Caco-2 (cell line): ENCODE results near the gene PTS. TPM values are rescaled to one million over a fixed set of nuclear protein-coding genes. Genes with fewer than 3 reads are reported as not detected.

Source experiments
- BruUV-seq: library from RNA; stranded (reverse); fragments of 400-500 nt; replicated peaks from 2 replicates; lab custom pipeline; 2021; lab: Mats Ljungman, UMichigan
- CTCF ChIA-PET: fragments of 300-600 bp; sonication (Branson Sonifier 250); formaldehyde crosslinking; loops from one replicate; lab custom pipeline; 2022; ENCODE audit warnings: antibody characterized with exemption; lab: Charles Lee
- POLR2A ChIA-PET: fragments of 300-600 bp; sonication (Branson Sonifier 250); formaldehyde crosslinking; loops from one replicate; lab custom pipeline; 2022; ENCODE audit warnings: antibody characterized with exemption; lab: Charles Lee
- DNase-seq, 2 experiments: peaks; one replicate each; pipeline versions ENCODE4 v3.0.0 to v3.0.0-alpha.2; 2020 to 2022
- H3K27me3 ChIP-seq: replicated peaks from 2 replicates; pipeline ENCODE4 v1.6.0; 2011; ENCODE audit warnings: low read length; ENCODE audit not compliant: control insufficient read depth, insufficient read depth
- H3K36me3 ChIP-seq: 2 replicates; pipeline ENCODE4 v1.5.1; 2011; ENCODE audit warnings: low read length; ENCODE audit not compliant: control insufficient read depth, insufficient read depth
- H3K4me1 ChIP-seq: fragments of 250-450 bp; sonication (Bioruptor Pico); 2 replicates; pipeline ENCODE4 v1.5.1; 2020; ENCODE audit warnings: mild to moderate bottlenecking
- H3K4me3 ChIP-seq: 2 replicates; pipeline ENCODE4 v1.5.1; 2011; ENCODE audit warnings: low read depth, mild to moderate bottlenecking, control low read depth, low read length
- H3K9me3 ChIP-seq: fragments of 250-450 bp; sonication (Bioruptor Pico); 2 replicates; pipeline ENCODE4 v1.5.1; 2020; ENCODE audit warnings: mild to moderate bottlenecking, moderate library complexity
- H3K27ac Mint-ChIP-seq: one replicate; pipeline ENCODE4 v1.8.0; 2022; ENCODE audit warnings: mixed read lengths; ENCODE audit not compliant: unreplicated experiment
- H3K27me3 Mint-ChIP-seq: one replicate; pipeline ENCODE4 v1.8.0; 2022; ENCODE audit warnings: mixed read lengths; ENCODE audit not compliant: insufficient read depth, unreplicated experiment
- H3K36me3 Mint-ChIP-seq: one replicate; pipeline ENCODE4 v1.8.0; 2022; ENCODE audit warnings: mild to moderate bottlenecking, mixed read lengths; ENCODE audit not compliant: insufficient read depth, unreplicated experiment
- H3K4me1 Mint-ChIP-seq: one replicate; pipeline ENCODE4 v1.8.0; 2022; ENCODE audit warnings: low read depth, mixed read lengths; ENCODE audit not compliant: unreplicated experiment
- H3K4me3 Mint-ChIP-seq: one replicate; pipeline ENCODE4 v1.8.0; 2022; ENCODE audit warnings: mild to moderate bottlenecking, moderate library complexity, mixed read lengths; ENCODE audit not compliant: unreplicated experiment
- H3K9me3 Mint-ChIP-seq: one replicate; pipeline ENCODE4 v1.8.0; 2022; ENCODE audit warnings: mixed read lengths; ENCODE audit not compliant: unreplicated experiment
- intact Hi-C: fragments of 100-400 bp; cut with micrococcal nuclease; formaldehyde crosslinking; loops from one replicate; pipeline ENCODE4 v1.10.0; 2022; ENCODE audit not compliant: unreplicated experiment
- total RNA-seq: library from RNA; stranded (reverse); gene quantifications from 2 replicates; pipeline ENCODE4 v1.2.3, GENCODE V29; 2022
- TF ChIP-seq, protein P1 (sequence below), 2 experiments: fragments of 200-600 bp in 1 of 2; IDR thresholded peaks; 1 replicate in 1 of 2; 2 replicates in 1 of 2; pipeline versions ENCODE4 v1.5.1 to v1.8.0; 2011 to 2022; ENCODE audit warnings: antibody characterized with exemption in 1 of 2, control low read depth in 1 of 2, inconsistent platforms in 1 of 2, low read depth in 1 of 2, low read length in 1 of 2, mild to moderate bottlenecking in 1 of 2, moderate library complexity in 1 of 2; ENCODE audit not compliant: insufficient read depth in 1 of 2, severe bottlenecking in 1 of 2, unreplicated experiment in 1 of 2

PTS gene
- total RNA-seq, 1 experiment from 2014 or later: 78.0 TPM

DNA sequence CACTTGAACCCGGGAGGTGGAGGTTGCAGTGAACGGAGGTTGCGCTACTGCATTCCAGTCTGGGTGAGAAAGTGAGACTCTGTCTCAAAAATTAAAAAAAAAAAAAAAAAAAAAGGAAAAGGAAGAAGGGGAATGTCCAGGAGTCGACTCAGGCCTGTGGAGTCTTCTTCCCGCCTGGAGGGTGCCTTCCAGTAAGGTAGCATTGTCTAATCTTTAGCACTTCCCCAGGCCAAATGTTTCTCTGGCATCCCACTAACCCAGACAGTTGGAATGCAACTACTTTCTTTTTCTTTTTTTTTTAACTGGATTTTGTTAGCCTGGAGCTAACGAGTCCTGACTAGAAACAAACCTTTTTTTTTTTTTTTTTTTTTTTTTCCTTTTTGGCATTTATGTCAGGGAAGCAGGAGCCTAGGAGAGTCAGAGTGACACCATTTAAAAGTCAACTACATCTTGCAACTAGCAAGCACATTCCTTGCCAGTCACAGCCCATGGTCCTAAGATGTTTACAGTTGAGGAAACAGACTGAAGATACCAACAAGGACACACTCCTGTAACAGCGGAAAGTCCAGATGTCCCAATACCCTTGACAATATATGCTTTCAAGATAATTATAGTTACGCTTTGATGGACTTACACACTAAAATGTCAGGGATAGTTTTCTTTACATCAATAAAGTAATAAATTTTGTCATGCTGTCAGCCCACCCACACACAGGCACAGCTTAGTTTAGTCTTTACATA is 23.8 kb downstream of the PTS start:
- ChIA-PET CTCF (interaction anchor here (1.0 kb wide), 1 partner anchor 30 kb away, joined by 3 read pairs; no protein-coding TSS in a partner anchor), POLR2A (interaction anchor here (0.6 kb wide), 2 partner anchors 19 to 163 kb away, joined by 4 to 6 read pairs; no protein-coding TSS in a partner anchor)
- Mint-ChIP-seq H3K27me3 (no peaks in the 10 kb centered on the region), H3K36me3 (peaks cover 5% of the 10 kb centered on the region), H3K4me1 (no peaks in the 10 kb centered on the region), H3K9me3 (no peaks in the 10 kb centered on the region), H3K27ac (no peak overlapping the region), H3K4me3 (no peak overlapping the region)
- intact Hi-C loops: loop anchor here (1.0 kb wide), 1 partner anchor 20 kb away; no protein-coding TSS in a partner anchor
- Histone ChIP-seq H3K36me3 (no peaks in the 10 kb centered on the region), H3K4me3 (no peak overlapping the region), H3K27me3 (no peaks in the 10 kb centered on the region), H3K4me1 (peaks cover 21% of the 10 kb centered on the region), H3K9me3 (0 out of 2 replicates have a peak, but pooled peaks cover 1% of the 10 kb centered on the region)
- TF ChIP-seq, protein P1, sequence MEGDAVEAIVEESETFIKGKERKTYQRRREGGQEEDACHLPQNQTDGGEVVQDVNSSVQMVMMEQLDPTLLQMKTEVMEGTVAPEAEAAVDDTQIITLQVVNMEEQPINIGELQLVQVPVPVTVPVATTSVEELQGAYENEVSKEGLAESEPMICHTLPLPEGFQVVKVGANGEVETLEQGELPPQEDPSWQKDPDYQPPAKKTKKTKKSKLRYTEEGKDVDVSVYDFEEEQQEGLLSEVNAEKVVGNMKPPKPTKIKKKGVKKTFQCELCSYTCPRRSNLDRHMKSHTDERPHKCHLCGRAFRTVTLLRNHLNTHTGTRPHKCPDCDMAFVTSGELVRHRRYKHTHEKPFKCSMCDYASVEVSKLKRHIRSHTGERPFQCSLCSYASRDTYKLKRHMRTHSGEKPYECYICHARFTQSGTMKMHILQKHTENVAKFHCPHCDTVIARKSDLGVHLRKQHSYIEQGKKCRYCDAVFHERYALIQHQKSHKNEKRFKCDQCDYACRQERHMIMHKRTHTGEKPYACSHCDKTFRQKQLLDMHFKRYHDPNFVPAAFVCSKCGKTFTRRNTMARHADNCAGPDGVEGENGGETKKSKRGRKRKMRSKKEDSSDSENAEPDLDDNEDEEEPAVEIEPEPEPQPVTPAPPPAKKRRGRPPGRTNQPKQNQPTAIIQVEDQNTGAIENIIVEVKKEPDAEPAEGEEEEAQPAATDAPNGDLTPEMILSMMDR (IDR thresholded peaks at IDR 0.05; ENCODE audit: insufficient read depth in 1 of 2, low read depth in 1 of 2, low read length in 1 of 2, severe bottlenecking in 1 of 2, unreplicated experiment in 1 of 2): no peak
- BruUV-seq: no TSS peak
- DNase-seq: peak; percentile 61 to 76

GRCh38 chr11:112253605-112254242 is 27.5 kb downstream of the PTS start:
- Histone ChIP-seq H3K9me3 (no peaks in the 10 kb centered on the region), H3K27me3 (no peaks in the 10 kb centered on the region), H3K4me1 (peaks cover 25% of the 10 kb centered on the region), H3K4me3 (no peak overlapping the region), H3K36me3 (no peaks in the 10 kb centered on the region)
- no peaks in the 10 kb centered on the region for H3K27me3 Mint-ChIP-seq
- H3K9me3 Mint-ChIP-seq: no peaks in the 10 kb centered on the region
- TF ChIP-seq, protein P1 (IDR thresholded peaks at IDR 0.05; ENCODE audit: insufficient read depth in 1 of 2, low read depth in 1 of 2, low read length in 1 of 2, severe bottlenecking in 1 of 2, unreplicated experiment in 1 of 2): no peak
- no peak overlapping the region for H3K4me3 Mint-ChIP-seq
- CTCF ChIA-PET: interaction anchor here (1.0 kb wide), 1 partner anchor 27 kb away, joined by 4 read pairs; no protein-coding TSS in a partner anchor
- BruUV-seq: no TSS peak
- H3K27ac Mint-ChIP-seq: no peak overlapping the region
- POLR2A ChIA-PET: no interaction called here
- no peaks in the 10 kb centered on the region for H3K36me3 Mint-ChIP-seq
- intact Hi-C loops: no loop called here
- H3K4me1 Mint-ChIP-seq: no peaks in the 10 kb centered on the region
- peak in 1 of 2 experiments; percentile 71 for DNase-seq

GRCh38 chr11:112255067-112255720 is 29.0 kb downstream of the PTS start:
- H3K9me3 Mint-ChIP-seq: no peaks in the 10 kb centered on the region
- no peak for DNase-seq
- Histone ChIP-seq H3K27me3 (no peaks in the 10 kb centered on the region), H3K4me1 (peaks cover 17% of the 10 kb centered on the region; the same call in 1 of the 2 replicates), H3K9me3 (no peaks in the 10 kb centered on the region), H3K36me3 (no peaks in the 10 kb centered on the region), H3K4me3 (no peak overlapping the region)
- no peaks in the 10 kb centered on the region for H3K4me1 Mint-ChIP-seq
- H3K27me3 Mint-ChIP-seq: no peaks in the 10 kb centered on the region
- H3K27ac Mint-ChIP-seq: no peak overlapping the region
- CTCF ChIA-PET: interaction anchor here (0.6 kb wide), 1 partner anchor 25 kb away, joined by 3 read pairs; no protein-coding TSS in a partner anchor
- intact Hi-C loops: no loop called here
- POLR2A ChIA-PET: no interaction called here
- TF ChIP-seq, protein P1 (IDR thresholded peaks at IDR 0.05; ENCODE audit: insufficient read depth in 1 of 2, low read depth in 1 of 2, low read length in 1 of 2, severe bottlenecking in 1 of 2, unreplicated experiment in 1 of 2): no peak
- no peak overlapping the region for H3K4me3 Mint-ChIP-seq
- no TSS peak for BruUV-seq
- H3K36me3 Mint-ChIP-seq: no peaks in the 10 kb centered on the region
